ENCODE measurements around the gene ALPI. TPM values are rescaled to one million over a fixed set of nuclear protein-coding genes. Genes with fewer than 3 reads are reported as not detected.

The ALPI gene
- total RNA-seq, 1 donor from 2014 or later = not detected

DNA sequence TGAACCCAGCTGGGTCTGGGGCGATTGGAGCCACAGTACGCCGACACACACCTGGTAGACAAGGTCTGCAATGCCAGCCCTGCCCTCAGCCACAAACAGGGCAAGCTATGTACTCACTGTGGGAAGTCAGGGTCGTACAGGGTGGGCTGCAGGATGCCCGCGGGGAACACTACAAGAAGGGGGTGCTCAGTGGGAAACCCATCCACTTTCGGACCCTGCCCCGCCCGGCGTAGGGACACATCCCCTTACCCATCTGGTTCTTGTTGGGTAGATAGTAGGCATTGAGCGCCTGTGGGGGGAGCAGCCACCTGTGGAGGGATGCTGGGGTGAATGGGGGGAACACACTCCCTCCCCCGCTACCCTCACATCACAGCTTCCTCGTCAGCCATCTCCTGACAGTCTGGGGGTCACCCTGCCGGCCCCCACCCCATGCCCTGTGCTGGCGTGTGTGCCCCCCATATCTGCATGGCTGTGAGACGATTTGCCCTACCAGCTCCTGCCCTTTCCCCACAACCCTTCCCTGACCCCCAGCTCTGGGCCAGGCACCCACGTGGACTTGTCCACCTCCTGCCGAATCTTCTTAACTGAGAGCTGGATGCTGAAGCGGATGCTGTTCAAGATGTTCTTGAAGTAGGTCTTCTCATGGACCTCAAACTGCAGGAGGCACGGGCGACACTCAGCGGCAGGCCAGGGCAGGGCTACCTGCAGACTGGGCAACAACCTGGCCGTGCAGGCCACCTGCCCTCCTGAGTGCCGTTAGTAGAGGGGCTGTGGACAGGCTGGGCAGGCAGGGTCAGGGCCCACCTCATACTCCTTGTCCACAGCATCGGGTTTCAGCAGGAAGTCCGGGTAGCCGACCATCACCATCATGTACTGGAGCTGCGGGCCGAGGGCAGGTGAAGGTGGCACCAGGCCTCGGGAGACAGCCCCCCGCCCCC is 26.6 kb downstream of the ALPI start:
- DNase-seq (ENCODE audit: low spot score) = no peak
- Mint-ChIP-seq H3K27me3 (ENCODE audit: insufficient read depth) (peaks cover 12% of the 10 kb centered on the region), H3K27ac (no peak overlapping the region), H3K36me3 (ENCODE audit: low read depth) (no peaks in the 10 kb centered on the region), H3K4me3 (no peak overlapping the region), H3K4me1 (ENCODE audit: low read depth) (no peaks in the 10 kb centered on the region), H3K9me3 (no peaks in the 10 kb centered on the region)
- intact Hi-C loops (cut with micrococcal nuclease) = no loop called here

DNA sequence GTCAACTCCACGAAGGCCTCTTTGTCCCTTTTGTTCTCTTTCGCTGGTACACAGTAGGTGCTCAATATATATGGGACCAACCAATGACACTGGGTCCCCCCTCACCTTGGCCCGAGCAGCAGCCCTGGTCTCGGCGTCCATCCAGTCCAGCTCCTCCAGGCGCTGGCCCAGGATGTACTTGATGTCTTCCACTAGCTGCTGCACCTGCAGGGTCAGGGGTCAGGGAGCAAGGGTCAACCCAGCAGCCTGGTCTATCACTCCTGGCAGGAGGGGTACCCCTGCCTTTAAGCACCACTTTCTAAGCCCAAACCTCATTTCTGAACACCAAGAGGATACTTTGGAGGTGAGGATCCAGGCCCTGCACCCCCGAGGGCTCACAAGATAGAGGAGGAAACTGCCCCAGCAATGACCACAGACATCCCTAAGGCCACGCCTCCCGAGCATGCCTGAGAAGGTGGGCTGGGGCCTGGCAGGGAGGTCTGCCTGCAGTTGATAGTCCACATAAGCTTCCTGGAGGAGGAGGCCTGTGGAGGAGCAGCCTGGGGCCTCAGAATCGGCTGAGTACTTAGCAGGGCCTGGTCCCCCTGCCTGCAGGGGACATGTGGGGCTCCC is 27.5 kb downstream of the ALPI start:
- Mint-ChIP-seq H3K4me3 (no peak overlapping the region), H3K27ac (no peak overlapping the region), H3K9me3 (no peaks in the 10 kb centered on the region), H3K4me1 (ENCODE audit: low read depth) (no peaks in the 10 kb centered on the region), H3K36me3 (ENCODE audit: low read depth) (no peaks in the 10 kb centered on the region), H3K27me3 (ENCODE audit: insufficient read depth) (peaks cover 16% of the 10 kb centered on the region)
- no peak for DNase-seq (ENCODE audit: low spot score)
- intact Hi-C loops (cut with micrococcal nuclease) = no loop called here

DNA sequence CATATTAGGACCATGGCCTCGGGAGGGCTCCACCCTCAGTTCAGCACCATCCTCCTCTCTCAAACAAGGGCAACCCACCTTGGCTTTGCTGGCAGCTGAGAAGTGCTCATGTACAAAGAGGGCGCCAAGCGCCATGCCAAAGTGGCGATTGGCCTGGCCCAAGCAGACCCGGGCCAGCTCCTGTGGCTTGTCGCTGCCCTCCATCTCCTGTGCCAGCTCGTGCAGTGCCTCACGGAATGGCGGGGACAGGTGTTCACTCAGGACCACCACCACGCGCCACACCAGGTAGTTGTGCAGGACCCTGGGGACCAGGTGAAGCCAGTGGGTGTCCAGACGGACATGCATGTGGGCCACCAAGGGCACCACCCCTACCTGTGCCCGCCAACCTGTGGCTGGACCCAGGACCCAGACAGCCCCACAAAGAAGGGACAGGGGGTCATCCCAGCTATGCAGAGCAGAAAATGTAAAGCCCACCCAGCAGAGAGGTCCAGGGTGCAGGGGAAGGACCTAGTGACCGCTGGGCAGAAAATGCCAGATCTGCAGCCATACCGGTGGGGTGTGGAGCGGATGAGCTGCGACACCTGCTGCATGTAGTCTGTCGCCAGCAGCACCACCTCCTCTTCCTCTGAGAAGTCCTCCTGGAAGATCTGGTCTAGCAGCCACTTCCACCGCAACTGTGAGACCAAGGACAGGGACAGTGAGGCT is 28.1 kb downstream of the ALPI start:
- H3K27me3 Mint-ChIP-seq (ENCODE audit: insufficient read depth) = peaks cover 22% of the 10 kb centered on the region
- DNase-seq (ENCODE audit: low spot score) = no peak
- H3K36me3 Mint-ChIP-seq (ENCODE audit: low read depth) = no peaks in the 10 kb centered on the region
- H3K27ac Mint-ChIP-seq = no peak overlapping the region
- intact Hi-C loops (cut with micrococcal nuclease) = no loop called here
- no peaks in the 10 kb centered on the region for H3K9me3 Mint-ChIP-seq
- no peaks in the 10 kb centered on the region for H3K4me1 Mint-ChIP-seq (ENCODE audit: low read depth)
- no peak overlapping the region for H3K4me3 Mint-ChIP-seq

DNA sequence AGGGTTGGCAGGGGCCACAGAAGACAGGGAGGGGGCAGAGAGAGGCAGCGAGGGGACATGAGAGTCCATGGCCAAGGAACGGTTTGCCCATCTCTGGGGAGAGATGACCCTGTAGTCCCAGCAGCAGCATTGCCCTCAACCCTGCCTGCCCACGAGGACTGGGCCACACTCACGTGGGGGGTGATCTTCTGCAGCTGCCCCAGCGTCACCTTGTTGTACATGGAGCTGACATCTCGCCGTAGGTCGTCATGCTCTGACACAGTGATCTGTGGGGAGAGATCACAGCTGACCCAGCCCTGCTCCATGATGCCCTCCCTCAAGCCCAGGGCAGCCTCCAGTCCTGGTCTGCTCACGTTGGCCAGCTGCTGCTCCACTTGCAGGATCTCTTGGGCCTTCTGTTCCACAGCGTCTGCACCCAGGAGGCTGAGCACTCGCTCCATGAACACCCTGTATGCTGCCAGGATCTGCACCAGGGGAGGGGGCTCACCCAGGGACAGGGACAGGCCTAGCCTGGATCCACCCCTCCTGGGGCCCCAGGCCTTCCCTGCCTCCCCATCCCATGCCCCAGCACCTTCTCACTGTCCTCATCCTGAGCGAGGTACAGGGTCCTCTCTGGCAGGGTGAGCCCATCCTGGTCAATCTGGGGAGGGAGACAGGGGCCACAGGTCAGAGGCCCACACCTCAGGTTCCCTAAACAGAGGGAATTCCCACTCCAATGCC is 28.8 kb downstream of the ALPI start:
- Mint-ChIP-seq H3K9me3 (no peaks in the 10 kb centered on the region), H3K27ac (no peak overlapping the region), H3K4me1 (ENCODE audit: low read depth) (no peaks in the 10 kb centered on the region), H3K27me3 (ENCODE audit: insufficient read depth) (peaks cover 26% of the 10 kb centered on the region), H3K4me3 (no peak overlapping the region), H3K36me3 (ENCODE audit: low read depth) (no peaks in the 10 kb centered on the region)
- DNase-seq (ENCODE audit: low spot score) = no peak
- intact Hi-C loops (cut with micrococcal nuclease) = no loop called here

DNA sequence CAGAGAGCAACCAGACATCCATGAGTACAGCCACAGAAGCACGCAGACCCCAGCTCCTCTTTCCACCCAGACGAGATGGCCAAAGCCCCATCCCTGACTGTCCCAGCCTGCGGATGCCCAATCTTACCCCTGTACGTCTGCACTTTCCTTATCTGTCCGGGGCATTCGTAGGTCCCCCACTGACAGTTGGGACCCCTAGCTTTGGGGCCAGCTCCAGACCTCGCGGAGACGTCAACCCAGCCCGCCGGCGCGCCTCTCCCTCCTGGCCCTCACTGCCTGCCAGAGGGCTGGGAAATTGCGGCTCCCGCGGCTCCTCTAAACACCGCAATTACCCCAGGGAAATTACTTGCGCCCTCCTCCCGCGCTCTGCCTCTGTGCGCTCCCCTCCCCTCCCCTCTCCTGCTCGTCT is 29.4 kb downstream of the ALPI start:
- Mint-ChIP-seq H3K27ac (no peak overlapping the region), H3K36me3 (ENCODE audit: low read depth) (no peaks in the 10 kb centered on the region), H3K9me3 (no peaks in the 10 kb centered on the region)

DNA sequence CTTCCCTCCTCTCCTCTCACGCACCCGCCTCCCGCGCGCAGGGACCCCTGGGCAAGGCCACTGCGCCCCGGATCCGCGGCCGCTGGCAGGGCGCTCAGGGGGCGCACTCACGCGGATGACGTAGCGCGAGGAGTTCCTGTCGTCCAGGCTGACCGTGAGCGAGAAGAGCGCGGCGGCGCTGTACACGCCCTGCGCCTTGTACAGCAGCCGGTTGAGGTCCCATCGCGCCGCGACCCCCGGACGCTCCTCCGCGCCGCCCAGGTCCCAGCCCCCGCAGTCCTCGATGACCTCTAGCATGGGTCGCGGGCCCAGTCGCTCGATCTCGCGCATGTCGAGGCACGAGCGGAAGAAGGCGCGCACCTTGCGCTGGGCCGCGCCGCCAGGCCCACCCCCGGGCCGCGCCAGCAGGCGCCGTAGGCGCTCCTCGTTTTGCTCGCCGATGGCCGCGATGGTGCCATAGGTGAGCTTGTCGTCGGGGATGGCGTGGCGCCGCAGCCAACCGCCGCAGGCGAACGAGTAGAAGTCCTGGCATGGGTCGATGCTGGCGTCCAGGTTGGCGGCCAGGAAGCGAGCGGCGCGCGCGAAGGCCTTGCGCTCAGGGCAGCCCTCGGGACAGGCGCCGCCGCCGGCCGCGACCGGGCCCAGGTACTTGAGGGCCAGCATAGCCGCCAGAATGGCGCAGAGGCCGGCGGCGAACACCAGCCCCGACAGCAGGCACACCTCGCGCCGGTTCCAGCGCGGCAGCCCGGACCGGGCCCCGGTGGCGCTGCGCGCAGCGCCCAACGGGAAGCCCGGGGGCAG is 30.0 kb downstream of the ALPI start:
- Mint-ChIP-seq H3K4me3 (no peak overlapping the region), H3K27me3 (ENCODE audit: insufficient read depth) (peaks cover 26% of the 10 kb centered on the region), H3K36me3 (ENCODE audit: low read depth) (no peaks in the 10 kb centered on the region), H3K9me3 (no peaks in the 10 kb centered on the region), H3K4me1 (ENCODE audit: low read depth) (no peaks in the 10 kb centered on the region), H3K27ac (no peak overlapping the region)
- DNase-seq (ENCODE audit: low spot score) = no peak
- intact Hi-C loops (cut with micrococcal nuclease) = no loop called here

More for the DNA sequence above, 29.4 kb downstream of the ALPI start:
- Mint-ChIP-seq H3K4me3 (no peak overlapping the region), H3K4me1 (ENCODE audit: low read depth) (no peaks in the 10 kb centered on the region), H3K27me3 (ENCODE audit: insufficient read depth) (peaks cover 26% of the 10 kb centered on the region)
- intact Hi-C loops (cut with micrococcal nuclease) = no loop called here
- no peak for DNase-seq (ENCODE audit: low spot score)

DNA sequence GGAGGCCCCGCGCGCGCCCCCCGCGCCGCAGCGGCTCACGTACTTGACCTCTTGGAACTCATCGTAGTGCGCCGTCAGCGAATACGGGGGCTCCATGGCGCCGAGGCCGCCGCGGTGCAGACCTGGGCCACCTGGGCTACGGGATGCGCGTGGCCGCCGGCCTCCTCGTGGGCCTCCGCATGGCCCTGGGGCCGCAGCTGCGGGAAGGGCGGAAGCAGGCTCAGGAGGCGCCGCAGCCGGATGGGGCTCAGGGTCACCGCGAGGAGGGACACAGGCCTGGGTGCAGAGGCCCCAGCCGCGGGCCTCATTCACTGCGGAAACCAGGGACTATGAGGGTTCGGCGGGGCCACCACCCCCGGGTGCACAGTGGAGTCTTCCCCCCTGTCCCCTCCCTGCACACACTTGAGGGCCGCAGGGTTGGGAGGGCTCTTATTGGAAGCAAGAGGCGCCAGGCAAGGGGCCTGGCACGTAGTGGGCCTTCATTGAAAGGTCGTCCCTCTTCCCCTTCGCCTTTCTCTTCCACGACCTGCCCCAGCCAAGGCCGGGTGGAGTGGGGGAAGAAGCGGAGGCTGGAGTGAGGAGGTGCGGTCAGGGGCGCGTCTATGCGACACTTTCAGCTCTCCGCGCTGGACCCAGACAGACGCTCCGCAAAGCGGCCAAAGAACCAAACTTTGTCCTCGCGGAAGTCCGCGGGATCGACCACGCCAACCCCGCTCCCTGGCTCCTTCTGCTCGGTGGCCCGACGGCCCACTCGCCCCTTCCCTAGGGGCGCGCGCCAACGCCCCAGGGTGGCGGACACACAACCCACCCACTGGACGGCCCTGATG is 30.8 kb downstream of the ALPI start:
- Mint-ChIP-seq H3K27me3 (ENCODE audit: insufficient read depth) (peaks cover 31% of the 10 kb centered on the region), H3K4me3 (no peak overlapping the region), H3K4me1 (ENCODE audit: low read depth) (no peaks in the 10 kb centered on the region), H3K36me3 (ENCODE audit: low read depth) (no peaks in the 10 kb centered on the region), H3K27ac (no peak overlapping the region), H3K9me3 (no peaks in the 10 kb centered on the region)
- intact Hi-C loops (cut with micrococcal nuclease) = no loop called here
- no peak for DNase-seq (ENCODE audit: low spot score)

DNA sequence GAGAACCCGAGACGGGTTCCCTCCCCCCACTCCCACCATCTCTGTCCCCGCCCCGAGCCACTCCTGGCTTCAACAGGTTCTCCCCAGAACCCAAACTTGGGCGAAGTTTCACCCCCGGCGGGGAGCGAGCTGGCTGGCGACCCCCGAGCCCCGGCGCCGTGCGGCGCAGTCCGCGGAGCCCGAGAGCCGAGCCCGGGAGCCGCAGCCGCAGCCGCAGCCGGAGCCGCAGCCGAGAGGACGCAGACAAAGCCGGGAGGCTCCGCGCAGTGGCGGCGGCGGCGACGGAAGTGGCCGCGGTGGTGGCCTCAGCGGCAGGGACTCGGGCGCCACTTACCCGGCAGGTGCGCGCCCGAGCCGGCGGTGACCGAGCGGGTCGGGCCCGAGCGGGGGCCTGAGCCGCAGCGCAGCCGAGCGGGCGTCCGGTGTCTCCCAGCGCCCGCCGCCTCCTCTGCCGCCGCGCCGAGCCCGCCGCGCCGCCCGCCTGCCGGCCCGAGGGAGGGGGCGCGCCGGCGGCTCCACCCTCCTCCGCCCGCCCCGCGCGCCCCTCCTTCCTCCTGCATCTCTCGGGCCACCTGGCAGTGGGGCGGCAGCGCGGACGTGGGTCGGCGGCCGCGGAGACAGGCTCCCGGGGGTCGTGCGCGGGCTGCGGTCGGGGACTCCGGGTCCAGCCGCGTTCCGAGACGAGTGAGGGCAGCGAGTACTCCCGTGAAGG is 31.6 kb downstream of the ALPI start, which contains the start of gene ECEL1:
ECEL1 (minus strand) TSS at position 450 of the 712 bp plus-strand sequence. CDS start 1,181 bp downstream, outside the sequence.
- no peak within 1 kb of the TSS for H3K27ac Mint-ChIP-seq
- no peak for DNase-seq (ENCODE audit: low spot score)
- H3K36me3 Mint-ChIP-seq (ENCODE audit: low read depth) = no peaks in the 10 kb centered on the region
- intact Hi-C loops (cut with micrococcal nuclease) = no loop called here
- no peaks in the 10 kb centered on the region for H3K4me1 Mint-ChIP-seq (ENCODE audit: low read depth)
- peaks cover 31% of the 10 kb centered on the region for H3K27me3 Mint-ChIP-seq (ENCODE audit: insufficient read depth)
- H3K4me3 Mint-ChIP-seq = no peak within 1 kb of the TSS
- H3K9me3 Mint-ChIP-seq = no peaks in the 10 kb centered on the region

DNA sequence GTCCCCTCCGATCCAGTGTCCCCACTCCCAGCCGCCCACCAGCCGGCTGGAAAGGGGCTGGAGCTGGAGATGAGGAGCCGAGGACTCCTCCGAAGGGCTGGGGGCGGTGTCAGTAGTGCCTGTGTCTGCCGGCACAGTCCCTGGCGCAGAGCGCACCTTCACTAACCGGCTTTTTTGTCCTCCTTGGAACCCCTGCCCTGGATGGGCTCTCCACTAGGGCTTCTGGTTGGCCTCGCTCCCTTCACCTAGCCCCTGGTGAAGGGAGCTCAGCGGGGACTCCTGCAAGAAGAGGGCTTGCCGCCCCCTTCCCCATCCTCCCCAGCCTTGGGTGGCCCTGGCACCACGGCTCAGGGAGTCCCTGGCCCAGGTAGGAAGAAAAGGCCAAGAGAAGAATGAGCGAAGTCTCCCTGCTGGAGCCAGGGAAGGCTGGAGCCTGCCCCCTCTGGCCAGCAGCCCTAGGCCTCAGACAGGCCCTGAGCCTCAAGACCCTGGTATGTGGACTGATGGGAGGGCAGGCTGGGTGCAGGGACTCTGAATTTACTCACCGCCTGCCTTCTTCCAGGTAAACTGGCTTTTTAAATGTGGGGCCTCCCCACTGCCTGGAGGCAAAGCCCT is 32.3 kb downstream of the ALPI start:
- H3K27ac Mint-ChIP-seq = no peak overlapping the region
- DNase-seq (ENCODE audit: low spot score) = no peak
- peaks cover 31% of the 10 kb centered on the region for H3K27me3 Mint-ChIP-seq (ENCODE audit: insufficient read depth)
- no peaks in the 10 kb centered on the region for H3K4me1 Mint-ChIP-seq (ENCODE audit: low read depth)
- H3K9me3 Mint-ChIP-seq = no peaks in the 10 kb centered on the region
- no peaks in the 10 kb centered on the region for H3K36me3 Mint-ChIP-seq (ENCODE audit: low read depth)
- H3K4me3 Mint-ChIP-seq = no peak overlapping the region
- intact Hi-C loops (cut with micrococcal nuclease) = no loop called here

DNA sequence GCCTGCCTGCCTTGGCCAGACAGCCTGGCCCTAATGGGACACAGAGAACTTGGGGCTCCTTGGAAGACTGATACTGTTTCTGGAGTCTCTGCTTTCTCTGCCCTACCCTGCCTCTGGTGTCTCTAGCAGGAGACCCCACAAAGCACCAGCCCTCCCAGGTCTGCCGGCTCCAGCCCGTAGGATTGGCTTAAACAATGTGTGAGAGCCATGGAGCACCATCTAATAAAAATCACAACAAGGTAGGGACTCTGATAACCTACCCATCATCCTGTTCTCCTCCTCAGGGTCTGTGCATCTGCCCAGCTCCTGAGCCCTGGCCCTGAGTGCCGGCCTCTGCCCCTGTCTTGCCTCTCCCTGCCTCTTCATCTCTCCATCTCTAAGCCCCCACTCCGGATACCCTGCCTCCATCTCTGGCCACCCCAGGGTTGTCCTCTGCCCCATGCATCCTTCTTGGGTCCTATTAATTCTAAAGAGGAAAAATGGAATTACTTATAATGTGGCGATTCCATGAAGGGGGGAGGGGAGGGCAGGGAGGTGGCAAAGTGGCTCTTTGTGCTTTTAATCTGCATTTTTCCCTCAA is 32.9 kb downstream of the ALPI start:
- Mint-ChIP-seq H3K9me3 (no peaks in the 10 kb centered on the region), H3K27me3 (ENCODE audit: insufficient read depth) (peaks cover 33% of the 10 kb centered on the region), H3K4me3 (no peak overlapping the region), H3K36me3 (ENCODE audit: low read depth) (no peaks in the 10 kb centered on the region), H3K27ac (no peak overlapping the region), H3K4me1 (ENCODE audit: low read depth) (no peaks in the 10 kb centered on the region)
- DNase-seq (ENCODE audit: low spot score) = no peak
- intact Hi-C loops (cut with micrococcal nuclease) = no loop called here
